ENCODE results near the gene ZNF214.

Gene ZNF214

DNA sequence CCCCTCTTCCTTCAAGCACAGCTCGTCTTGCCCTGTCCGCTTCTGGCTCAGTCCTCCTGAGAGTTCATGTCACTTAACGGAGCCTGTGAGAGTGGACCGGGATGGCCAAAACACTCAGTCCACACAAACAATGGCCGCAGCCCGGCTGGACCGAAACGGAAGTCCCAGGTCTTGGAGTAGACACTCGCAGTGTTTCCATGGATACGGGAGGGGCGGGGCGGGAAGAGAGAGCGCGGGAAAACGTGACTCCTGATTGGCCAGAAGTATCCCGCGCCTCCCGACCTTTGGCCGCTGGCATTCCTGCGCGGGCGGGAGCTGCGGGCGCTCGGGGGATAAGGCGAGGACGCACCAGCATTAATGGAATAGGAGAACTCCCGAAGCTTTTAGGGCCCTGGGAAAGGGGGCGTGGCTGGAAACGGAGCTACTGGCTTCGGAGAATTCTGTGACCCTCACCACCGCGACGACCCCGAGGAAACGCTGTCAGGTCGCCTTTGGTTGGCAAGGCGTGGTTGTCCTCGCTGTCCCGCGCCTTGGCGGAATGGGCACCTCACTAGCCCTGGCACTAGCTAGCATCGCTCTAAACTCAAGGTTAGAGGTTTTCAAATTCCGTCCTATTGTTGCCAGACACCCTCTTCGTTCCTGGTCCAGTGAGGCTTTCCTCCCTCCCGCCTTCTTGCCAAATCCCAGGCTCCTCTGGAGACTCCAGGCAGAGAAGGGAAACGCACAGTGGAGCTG is at the start of gene ZNF214, which contains the start of gene NLRP14:
TSS of gene ZNF214 (minus strand) at position 164 of the 735 bp plus-strand sequence. CDS start 17,511 bp downstream, outside the sequence.
TSS of gene NLRP14 (plus strand) at position 297 of the 735 bp plus-strand sequence. CDS start 18,108 bp downstream, outside the sequence.
- peak; percentile 93 for DNase-seq (ENCODE audit: low read depth)

DNA sequence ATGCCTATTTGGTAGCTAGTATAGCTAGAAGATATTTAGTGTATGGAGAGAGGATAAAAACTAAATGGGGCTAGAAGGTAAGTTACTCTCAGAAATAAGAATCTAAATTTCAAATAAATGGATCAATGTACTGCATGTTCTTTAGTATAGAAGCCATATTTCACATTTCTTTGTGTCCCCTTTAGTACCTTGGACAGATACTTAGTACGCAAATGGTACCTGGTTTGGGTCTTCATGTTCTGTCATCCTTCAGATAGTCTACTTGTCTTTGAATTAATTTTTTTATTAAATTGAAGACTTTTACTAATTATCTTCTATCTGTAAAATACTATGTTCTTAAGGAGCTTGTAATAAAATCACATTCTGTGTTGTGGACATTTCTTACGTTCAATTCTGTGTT is 42.4 kb upstream of the ZNF214 start:
- no peak for DNase-seq (ENCODE audit: low read depth)

DNA sequence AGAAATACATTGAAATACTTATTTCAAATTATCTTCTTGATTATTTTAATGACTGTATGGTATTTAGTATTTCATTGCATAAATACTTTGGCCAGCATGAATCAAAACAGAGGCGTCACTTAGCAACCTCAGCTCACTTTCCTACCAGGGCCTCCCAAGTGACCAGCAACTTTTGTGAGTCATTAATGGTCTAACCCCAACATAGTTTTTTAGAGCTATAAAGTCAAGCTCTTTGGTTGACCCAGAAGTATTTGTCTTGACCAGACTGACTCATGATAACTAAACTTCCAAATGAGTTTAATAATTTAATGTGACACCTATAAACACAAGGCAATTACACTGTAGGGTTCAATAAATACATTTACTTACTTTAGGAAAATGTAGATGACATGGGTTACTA is 40.7 kb upstream of the ZNF214 start:
- peak; percentile 58 for DNase-seq (ENCODE audit: low read depth)

DNA sequence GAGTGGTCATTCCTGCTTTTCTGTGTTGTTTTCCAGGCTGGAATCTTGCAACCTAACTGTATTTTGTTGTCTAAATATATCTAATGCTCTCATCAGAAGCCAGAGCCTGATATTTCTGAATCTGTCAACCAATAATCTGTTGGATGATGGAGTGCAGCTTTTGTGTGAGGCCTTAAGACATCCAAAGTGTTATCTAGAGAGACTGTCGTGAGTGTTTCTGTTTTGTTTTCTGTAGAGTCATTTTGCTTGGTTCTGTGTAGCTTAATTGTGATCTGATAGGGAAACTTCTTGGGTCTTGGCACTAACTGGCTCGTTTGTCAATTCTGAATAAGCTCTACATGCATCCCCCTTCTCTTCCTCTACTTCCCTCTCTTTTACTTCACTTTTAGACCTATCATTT is 37.5 kb upstream of the ZNF214 start:
- no peak for DNase-seq (ENCODE audit: low read depth)

GRCh38 chr11:7056828-7057513 is 36.8 kb upstream of the ZNF214 start:
- DNase-seq (ENCODE audit: low read depth): no peak

- DNase-seq (ENCODE audit: low read depth): no peak
Observed at GRCh38 chr11:7050191-7050590, 30.0 kb upstream of the ZNF214 start.

DNA sequence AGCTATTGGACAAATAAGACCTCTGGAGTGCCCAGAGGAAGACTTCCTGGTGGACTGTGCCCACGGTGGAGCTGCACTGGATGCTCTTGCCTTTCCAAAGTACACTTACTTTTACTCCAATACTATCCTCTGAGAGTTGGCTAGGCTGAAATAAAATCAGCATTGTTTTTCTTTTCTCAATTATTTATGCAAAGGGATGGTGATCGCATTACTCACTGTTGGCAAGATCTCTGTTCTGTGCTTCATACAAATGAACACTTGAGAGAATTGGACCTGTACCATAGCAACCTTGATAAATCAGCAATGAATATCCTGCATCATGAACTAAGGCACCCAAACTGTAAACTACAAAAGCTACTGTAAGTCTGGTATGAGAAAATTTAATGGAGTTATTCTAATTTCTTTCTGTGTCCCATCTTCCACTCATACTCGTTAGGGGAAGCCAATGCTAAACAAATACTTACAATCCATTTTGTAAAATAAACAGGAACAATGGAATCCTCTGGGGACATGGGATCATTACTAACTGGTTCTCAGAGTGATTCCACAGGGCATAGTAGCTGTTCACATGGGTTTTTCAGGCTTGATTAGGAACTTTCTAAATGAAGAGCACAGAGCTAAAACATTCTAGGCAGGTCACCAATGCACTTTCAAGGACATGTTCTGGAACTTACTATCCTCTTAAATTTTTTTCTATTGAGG is 26.5 kb upstream of the ZNF214 start:
- DNase-seq (ENCODE audit: low read depth): peak; percentile 79

DNA sequence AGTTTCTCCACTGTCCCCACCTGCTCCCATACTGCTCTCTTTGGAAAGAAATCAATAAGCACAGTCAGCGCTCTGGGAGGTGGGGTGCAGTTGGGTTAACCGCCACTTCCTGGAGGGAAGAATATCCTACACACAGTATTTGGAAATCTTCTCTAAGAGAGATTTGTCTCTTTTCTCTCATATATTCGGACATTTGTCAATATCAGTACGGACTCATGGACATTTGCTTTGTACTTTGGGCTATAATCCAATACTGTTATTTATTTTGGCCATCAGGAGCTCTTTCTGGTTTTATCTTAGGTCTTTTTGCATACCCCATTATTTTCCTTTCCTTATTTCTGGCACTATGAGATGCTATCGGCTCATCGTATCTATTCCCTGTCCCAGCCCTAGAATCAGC is 13.9 kb upstream of the ZNF214 start:
- DNase-seq (ENCODE audit: low read depth): no peak

GRCh38 chr11:7032692-7033091 is 12.5 kb upstream of the ZNF214 start:
- DNase-seq (ENCODE audit: low read depth): no peak

DNA sequence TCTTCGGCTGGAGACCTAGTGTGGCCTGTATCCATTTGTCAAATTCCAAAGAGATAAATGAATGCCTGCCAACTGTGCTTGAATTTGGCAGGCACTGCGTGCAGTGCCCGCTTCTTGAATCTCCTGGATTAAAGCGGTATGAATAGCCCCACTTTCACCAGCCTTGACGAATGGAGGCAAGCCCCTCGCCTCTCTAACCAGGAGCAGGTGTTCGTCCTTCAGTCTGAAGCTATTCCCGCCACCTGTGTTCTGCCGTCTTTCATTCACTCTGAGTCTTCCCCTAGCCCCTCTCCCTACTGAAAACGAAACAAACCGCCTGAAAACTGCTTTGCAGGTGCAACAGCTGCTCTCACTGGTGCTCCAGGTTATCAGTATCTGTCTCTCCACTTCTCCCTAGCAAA is 11.3 kb upstream of the ZNF214 start:
- no peak for DNase-seq (ENCODE audit: low read depth)

DNA sequence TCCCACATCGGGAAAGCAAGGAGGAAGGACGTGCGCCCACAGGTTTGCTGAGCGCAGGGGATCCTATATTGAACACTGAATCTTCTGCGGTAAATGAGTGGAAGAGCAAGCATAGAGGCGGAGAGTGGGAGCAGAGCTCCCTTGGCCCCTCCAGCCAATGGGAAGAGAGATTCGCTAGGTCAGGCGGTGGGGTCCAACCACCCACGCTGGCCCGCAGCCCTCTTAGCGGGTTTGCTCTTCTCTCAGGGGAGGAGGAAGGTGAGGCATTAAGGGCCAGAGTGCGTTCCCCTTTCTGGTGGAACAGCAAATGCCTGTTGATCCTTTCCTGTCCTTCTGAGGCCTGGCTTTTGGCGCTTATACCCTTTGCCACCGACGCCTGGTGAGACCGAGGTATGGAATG is 10.7 kb upstream of the ZNF214 start:
- no peak for DNase-seq (ENCODE audit: low read depth)

GRCh38 chr11:7028141-7028540 is 8.0 kb upstream of the ZNF214 start:
- no peak for DNase-seq (ENCODE audit: low read depth)

- DNase-seq (ENCODE audit: low read depth): no peak
Observed at GRCh38 chr11:7021318-7021717, 1.2 kb upstream of the ZNF214 start.

- DNase-seq (ENCODE audit: low read depth): peak; percentile 14
Observed at GRCh38 chr11:7019500-7020182, 505 bp downstream of the ZNF214 start.

DNA sequence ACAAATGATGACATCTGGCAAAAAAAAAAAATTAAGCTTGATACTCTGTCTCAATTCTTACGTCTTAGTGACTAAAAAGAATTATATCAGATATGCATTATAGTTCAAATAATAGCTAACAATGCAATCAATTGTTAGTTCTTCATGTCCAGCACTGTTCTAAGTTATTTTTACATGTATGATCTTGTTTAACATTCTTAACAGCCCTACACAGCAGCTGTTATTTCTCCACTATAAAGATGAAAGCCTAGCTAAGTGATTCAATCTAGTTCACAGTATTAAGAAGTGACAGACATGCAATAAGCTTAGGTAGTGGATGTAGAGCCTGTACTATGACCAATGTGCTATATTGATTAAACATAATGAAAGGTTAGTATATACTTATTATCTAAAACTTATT is 4.1 kb downstream of the ZNF214 start:
- DNase-seq (ENCODE audit: low read depth): no peak

GRCh38 chr11:7014118-7014517 is 6.0 kb downstream of the ZNF214 start:
- DNase-seq (ENCODE audit: low read depth): no peak

GRCh38 chr11:7004482-7004881 is 15.7 kb downstream of the ZNF214 start:
- no peak for DNase-seq (ENCODE audit: low read depth)

DNA sequence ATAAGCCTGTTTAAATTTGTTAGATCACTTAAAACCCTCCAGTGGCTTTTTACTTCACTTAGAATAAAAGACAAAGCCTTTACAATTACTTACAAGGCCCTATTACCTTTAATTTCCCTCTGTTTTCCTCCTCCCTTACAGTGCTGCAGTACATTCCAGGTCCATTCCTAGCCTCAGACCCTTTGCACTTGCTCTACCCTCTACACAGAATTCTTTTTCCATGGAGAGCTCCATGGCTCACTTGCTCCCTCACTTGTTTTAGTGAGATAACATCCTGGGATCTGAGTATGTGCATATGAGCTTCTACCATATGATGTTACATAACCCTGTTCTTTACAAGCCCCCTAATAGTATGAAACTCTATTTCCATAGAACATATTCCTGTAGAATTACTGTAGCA is 24.4 kb downstream of the ZNF214 start:
- DNase-seq (ENCODE audit: low read depth): no peak

- DNase-seq (ENCODE audit: low read depth): peak; percentile 92
Observed at GRCh38 chr11:6992457-6993417, 27.4 kb downstream of the ZNF214 start.

GRCh38 chr11:6992026-6992425 is 28.1 kb downstream of the ZNF214 start:
- DNase-seq (ENCODE audit: low read depth): peak; percentile 78

GRCh38 chr11:6991227-6991626 is 28.9 kb downstream of the ZNF214 start:
- no peak for DNase-seq (ENCODE audit: low read depth)

Measured in fibroblast of gingiva (primary cell).